ENCODE results near the gene ADCY2. TPM values are rescaled to one million over a fixed set of nuclear protein-coding genes. Genes with fewer than 3 reads are reported as not detected.

ADCY2 gene
- polyA plus RNA-seq, 1 donor, result 51.8 TPM

DNA sequence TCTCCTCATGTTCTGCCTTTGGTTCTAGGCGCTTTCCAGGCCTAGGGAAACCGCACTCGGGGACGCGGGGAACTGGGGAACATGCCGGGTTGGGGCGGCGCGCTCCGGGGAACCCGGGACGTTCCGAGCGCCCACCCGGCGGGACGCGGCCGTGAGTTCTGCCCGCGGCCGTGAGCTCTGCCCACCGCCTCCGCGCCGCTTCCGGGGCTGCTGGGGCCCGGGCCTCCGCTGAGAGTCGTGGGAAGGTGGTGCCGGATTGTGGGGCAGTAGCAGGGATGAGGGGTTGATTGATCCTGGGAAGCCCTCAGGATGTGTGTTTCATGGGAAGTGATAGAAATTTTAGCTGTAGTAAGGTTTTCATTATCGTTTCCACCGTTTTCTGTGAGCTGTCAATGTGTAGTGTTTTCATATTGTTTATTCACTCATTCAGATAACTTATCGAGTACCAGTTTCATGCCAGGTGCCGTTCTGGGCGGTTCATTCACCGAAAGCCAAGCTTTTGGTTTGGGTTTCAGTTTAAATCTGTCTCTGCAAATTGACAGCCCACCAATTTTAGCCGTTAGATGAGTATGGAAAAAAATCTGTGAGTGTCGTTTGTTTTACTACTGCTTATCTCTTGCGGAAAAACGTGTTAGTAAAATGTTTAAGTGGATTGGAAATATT is 473.7 kb downstream of the ADCY2 start:
- DNase-seq (ENCODE audit: low read depth), result no peak

DNA sequence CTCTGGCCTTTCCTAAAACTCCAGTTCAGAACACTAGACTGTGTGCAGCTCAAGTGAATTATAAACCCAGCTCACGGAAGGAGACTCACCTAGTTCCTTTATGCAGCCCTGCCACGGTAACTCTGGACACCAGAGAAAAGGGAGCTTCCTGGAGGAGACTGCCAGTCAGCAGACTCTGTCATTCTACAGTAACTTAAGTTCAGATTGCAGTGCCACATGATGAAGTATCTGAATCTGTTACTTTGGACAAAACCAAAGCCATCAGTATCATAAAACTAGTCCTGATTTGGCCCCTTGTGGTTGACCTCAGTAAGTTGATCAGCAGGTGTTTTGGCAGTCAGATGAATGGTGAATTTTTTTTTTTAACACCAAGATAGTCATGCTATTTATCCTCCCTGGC is 475.7 kb downstream of the ADCY2 start:
- no peak for DNase-seq (ENCODE audit: low read depth)

DNA sequence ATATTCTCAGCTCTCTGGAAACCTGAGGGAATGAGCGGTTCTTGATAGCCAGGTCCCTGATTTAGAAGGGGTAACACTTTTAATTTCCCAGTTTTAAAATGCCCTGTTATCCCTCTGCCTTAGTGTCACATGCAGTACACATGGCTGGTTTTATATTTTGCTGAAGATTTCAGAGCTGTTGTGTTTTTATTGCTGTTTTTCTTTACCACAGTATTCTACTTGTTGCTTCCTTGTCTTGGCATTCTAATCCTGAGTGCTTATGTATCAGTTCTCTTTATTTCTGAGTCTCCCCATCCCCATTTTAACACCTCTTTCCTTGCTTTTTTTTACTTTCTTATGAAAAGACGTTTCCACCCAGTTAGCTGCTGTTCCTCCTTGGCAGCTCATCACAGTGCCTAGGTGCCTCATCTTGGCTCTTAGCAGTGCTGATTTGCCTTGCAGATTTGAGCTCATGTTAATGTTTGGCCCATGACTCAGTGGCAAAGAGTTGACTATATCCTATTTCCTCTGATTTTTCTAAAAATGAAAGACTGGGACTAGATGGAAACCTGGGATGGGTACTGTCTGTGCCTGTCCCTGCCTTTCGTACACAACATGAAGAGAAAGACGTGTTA is 476.7 kb downstream of the ADCY2 start:
- DNase-seq (ENCODE audit: low read depth), result no peak

DNA sequence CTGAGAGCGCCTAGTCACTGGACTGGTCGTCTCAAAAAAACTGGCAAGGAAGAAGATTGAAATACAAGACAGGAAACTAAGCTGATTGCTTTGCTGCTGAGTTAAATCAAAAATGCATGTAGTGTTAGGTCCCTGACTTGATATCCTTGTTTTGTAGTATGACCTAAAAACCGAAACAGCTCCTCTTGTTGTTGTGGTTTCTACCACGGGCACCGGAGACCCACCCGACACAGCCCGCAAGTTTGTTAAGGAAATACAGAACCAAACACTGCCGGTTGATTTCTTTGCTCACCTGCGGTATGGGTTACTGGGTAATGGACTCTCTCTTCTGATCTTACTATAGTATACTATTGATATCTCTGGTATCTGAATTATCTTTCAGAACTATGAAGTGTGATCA is 477.3 kb downstream of the ADCY2 start:
- DNase-seq (ENCODE audit: low read depth), result no peak

DNA sequence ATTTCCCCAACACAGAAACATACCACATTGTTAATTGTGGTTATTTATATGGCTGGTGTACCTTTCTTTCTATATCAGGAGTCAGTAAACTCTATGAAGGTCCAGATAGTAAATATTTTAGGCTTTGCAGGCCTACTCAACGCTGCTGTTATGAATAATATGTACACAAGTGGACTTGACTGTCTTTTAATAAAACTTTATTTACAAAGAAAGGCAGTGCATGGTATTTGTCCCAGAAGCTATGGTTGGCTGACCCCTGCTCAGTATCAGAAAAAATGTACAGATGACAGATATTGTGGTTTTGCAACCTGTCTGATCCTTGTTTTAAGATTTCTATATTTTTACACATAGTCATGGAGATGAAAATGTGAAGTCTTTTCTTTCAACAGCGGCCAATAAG is 478.7 kb downstream of the ADCY2 start:
- DNase-seq (ENCODE audit: low read depth), result no peak

DNA sequence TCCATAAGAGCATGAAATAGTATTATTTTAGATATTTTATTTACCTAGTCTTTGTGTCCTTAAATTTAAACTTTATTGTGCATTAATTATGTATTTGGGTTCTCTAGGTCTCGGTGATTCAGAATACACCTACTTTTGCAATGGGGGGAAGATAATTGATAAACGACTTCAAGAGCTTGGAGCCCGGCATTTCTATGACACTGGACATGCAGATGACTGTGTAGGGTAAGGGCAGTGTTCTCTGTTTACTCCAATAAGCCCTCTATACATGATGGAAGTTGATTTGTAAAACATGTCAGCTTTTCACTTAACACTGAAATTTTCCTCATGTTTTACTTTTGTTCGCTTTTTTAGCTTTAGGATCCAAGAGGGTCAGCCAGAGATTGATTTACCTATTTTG is 479.2 kb downstream of the ADCY2 start:
- no peak for DNase-seq (ENCODE audit: low read depth)

DNA sequence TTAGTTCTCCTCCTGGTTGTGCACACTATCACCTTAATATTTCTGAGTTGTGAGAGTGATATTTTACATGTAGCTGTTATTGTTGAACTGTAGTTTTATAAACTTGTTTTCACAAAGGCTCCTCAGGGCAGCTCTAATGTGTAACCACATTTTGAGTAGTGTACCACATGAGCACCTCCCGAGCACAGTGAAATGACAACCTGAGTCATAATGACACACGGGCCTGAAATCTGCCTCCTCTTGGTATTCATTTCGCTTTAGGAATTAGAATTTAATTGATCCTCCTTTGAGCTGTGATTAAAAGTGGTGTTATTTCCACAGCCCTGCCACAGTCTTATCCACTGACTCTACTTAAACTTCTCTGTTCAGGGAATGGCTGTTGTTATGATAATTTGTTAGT is 480.9 kb downstream of the ADCY2 start:
- no peak for DNase-seq (ENCODE audit: low read depth)

DNA sequence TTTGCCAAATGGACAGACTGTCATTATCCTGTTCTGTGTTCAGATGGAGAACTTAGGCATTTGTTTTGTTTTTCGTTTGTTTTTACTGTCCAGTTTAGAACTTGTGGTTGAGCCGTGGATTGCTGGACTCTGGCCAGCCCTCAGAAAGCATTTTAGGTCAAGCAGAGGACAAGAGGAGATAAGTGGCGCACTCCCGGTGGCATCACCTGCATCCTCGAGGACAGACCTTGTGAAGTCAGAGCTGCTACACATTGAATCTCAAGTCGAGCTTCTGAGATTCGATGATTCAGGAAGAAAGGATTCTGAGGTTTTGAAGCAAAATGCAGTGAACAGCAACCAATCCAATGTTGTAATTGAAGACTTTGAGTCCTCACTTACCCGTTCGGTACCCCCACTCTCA is 481.9 kb downstream of the ADCY2 start:
- no peak for DNase-seq (ENCODE audit: low read depth)

DNA sequence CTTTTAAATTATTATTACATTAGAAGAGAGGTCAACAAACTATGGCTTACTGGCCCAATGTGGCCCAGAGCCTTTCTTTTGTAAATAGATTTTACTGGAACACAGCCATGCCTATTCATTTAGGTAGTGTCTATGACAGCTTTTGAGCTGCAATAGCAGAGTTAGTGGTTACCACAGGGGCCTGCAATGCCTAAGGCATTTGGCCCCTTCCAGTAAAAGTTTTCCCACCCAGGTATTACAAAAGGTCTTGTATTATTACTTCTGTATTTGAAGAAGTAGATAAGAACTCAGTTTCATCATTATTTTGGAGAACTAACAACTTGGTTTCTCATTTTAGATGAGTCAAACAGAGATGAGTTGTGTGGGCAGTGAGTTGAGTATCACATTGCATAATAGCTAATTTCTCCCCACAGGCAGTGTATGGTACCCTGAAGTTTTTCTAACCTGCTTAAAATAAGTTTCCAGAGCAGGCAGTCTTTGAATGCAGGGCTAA is 482.5 kb downstream of the ADCY2 start:
- no peak for DNase-seq (ENCODE audit: low read depth)

Measured in forelimb muscle (tissue), 1 donor.